Tibial nerve (tissue), 4 donors: ENCODE results near the gene HNRNPAB.

Source experiments
- CTCF ChIP-seq, 5 experiments: fragments of 200-600 bp in 3 of 5; fragments of 450-650 bp in 2 of 5; sonication (generic) in 3 of 5; IDR thresholded peaks; one replicate each; pipeline ENCODE4 v1.5.1; 2016 to 2019; ENCODE audit warnings: antibody characterized with exemption in 5 of 5, mild to moderate bottlenecking in 3 of 5, moderate library complexity in 2 of 5
- EP300 ChIP-seq, 2 donors: sonication (generic); formaldehyde crosslinking; IDR thresholded peaks; one replicate each; pipeline ENCODE4 v1.6.1; 2017; ENCODE audit warnings: antibody characterized with exemption in 2 of 2, mild to moderate bottlenecking in 1 of 2

GRCh38 chr5:178204935-178205748 is 809 bp downstream of the HNRNPAB start:
- TF ChIP-seq CTCF (IDR thresholded peaks at IDR 0.05): peak in 1 of 5 experiments; percentile 15
- peak in 1 of 2 donors; percentile 27 for TF ChIP-seq EP300 (IDR thresholded peaks at IDR 0.05)
